ENCODE data around the gene PDE6D.

PDE6D gene

GRCh38 chr2:231780909-231781797 lies at the start of gene PDE6D:
Gene PDE6D (minus strand): TSS chr2:231781282. CDS start chr2:231781114, 168 bp downstream.
- peak; percentile 90 to 97 for DNase-seq (ENCODE audit: low read depth in 1 of 2, low spot score in 1 of 2)

- DNase-seq (ENCODE audit: low read depth in 1 of 2, low spot score in 1 of 2) = no peak
Observed at GRCh38 chr2:231821908-231822307, 40.8 kb upstream of the PDE6D start.

GRCh38 chr2:231820786-231821303 lies 39.8 kb upstream of the PDE6D start:
- DNase-seq (ENCODE audit: low read depth in 1 of 2, low spot score in 1 of 2) = no peak

- DNase-seq (ENCODE audit: low read depth in 1 of 2, low spot score in 1 of 2) = no peak
Observed at GRCh38 chr2:231819447-231820042, 38.5 kb upstream of the PDE6D start.

GRCh38 chr2:231816327-231817026 lies 35.4 kb upstream of the PDE6D start:
- no peak for DNase-seq (ENCODE audit: low read depth in 1 of 2, low spot score in 1 of 2)

- no peak for DNase-seq (ENCODE audit: low read depth in 1 of 2, low spot score in 1 of 2)
Observed at GRCh38 chr2:231810905-231811304, 29.8 kb upstream of the PDE6D start.

- DNase-seq (ENCODE audit: low read depth in 1 of 2, low spot score in 1 of 2) = no peak
Observed at GRCh38 chr2:231807020-231807419, 25.9 kb upstream of the PDE6D start.

- no peak for DNase-seq (ENCODE audit: low read depth in 1 of 2, low spot score in 1 of 2)
Observed at GRCh38 chr2:231803501-231804138, 22.5 kb upstream of the PDE6D start.

GRCh38 chr2:231800493-231801091 lies 19.5 kb upstream of the PDE6D start:
- DNase-seq (ENCODE audit: low read depth in 1 of 2, low spot score in 1 of 2) = peak in 1 of 2 donors; percentile 8

GRCh38 chr2:231795525-231796327 lies 14.6 kb upstream of the PDE6D start:
- no peak for DNase-seq (ENCODE audit: low read depth in 1 of 2, low spot score in 1 of 2)

GRCh38 chr2:231794383-231794782 lies 13.3 kb upstream of the PDE6D start:
- no peak for DNase-seq (ENCODE audit: low read depth in 1 of 2, low spot score in 1 of 2)

- no peak for DNase-seq (ENCODE audit: low read depth in 1 of 2, low spot score in 1 of 2)
Observed at GRCh38 chr2:231791107-231791506, 10.0 kb upstream of the PDE6D start.

GRCh38 chr2:231786917-231787292 lies 5.8 kb upstream of the PDE6D start:
- no peak for DNase-seq (ENCODE audit: low read depth in 1 of 2, low spot score in 1 of 2)

GRCh38 chr2:231786177-231786916 lies 5.3 kb upstream of the PDE6D start, which contains the start of gene COPS7B:
Gene COPS7B (plus strand): TSS chr2:231786445. CDS start chr2:231788571, 2,126 bp downstream.
- peak; percentile 63 to 75 for DNase-seq (ENCODE audit: low read depth in 1 of 2, low spot score in 1 of 2)

- DNase-seq (ENCODE audit: low read depth in 1 of 2, low spot score in 1 of 2) = no peak
Observed at GRCh38 chr2:231785822-231786176, 4.7 kb upstream of the PDE6D start.

GRCh38 chr2:231785413-231785812 lies 4.3 kb upstream of the PDE6D start:
- no peak for DNase-seq (ENCODE audit: low read depth in 1 of 2, low spot score in 1 of 2)

- DNase-seq (ENCODE audit: low read depth in 1 of 2, low spot score in 1 of 2) = no peak
Observed at GRCh38 chr2:231781798-231782726, 980 bp upstream of the PDE6D start.

All from stimulated activated CD4-positive, alpha-beta T cell treated with anti-CD3 and anti-CD28 coated beads, Interleukin-15, amount 100 ng/mL, for 1 hour (primary cell).